GM12891 (cell line): ENCODE results near the gene RFX3.

Experiments used
- DNase-seq: peaks from one replicate; pipeline ENCODE4 v3.0.0; 2011; ENCODE audit warnings: low spot score; ENCODE audit not compliant: insufficient read length
- FAIRE-seq: peaks from 2 replicates; lab custom pipeline; 2011; peaks lifted over from hg19 to GRCh38; lab: Jason Lieb, UNC
- PAX5 ChIP-seq: IDR thresholded peaks from 2 replicates; pipeline ENCODE4 v1.6.1; 2011; ENCODE audit warnings: low read length, moderate library complexity, mild to moderate bottlenecking; ENCODE audit not compliant: insufficient read depth, severe bottlenecking
- POLR2A ChIP-seq: IDR thresholded peaks from 2 replicates; pipeline ENCODE4 v1.6.1; 2011; ENCODE audit warnings: low read depth, low read length, control low read depth
- POLR2AphosphoS5 ChIP-seq: IDR thresholded peaks from 2 replicates; pipeline ENCODE4 v1.6.1; 2011; ENCODE audit warnings: low read depth, low read length, control low read depth
- POU2F2 ChIP-seq: IDR thresholded peaks from 2 replicates; pipeline ENCODE4 v1.6.1; 2011; ENCODE audit warnings: low read depth, mild to moderate bottlenecking, control low read depth, low read length, moderate library complexity
- SPI1 ChIP-seq: IDR thresholded peaks from 2 replicates; pipeline ENCODE4 v1.6.1; 2011; ENCODE audit warnings: low read depth, low read length, control low read depth
- TAF1 ChIP-seq: IDR thresholded peaks from 2 replicates; pipeline ENCODE4 v1.6.1; 2011; ENCODE audit warnings: low read depth, low read length, control low read depth

The RFX3 gene

GRCh38 chr9:3360245-3360644 lies 165.6 kb downstream of the RFX3 start:
- FAIRE-seq (no peak), DNase-seq (no peak)
- no peak for TF ChIP-seq TAF1
- no peak for TF ChIP-seq POLR2AphosphoS5
- no peak for TF ChIP-seq POLR2A
- TF ChIP-seq PAX5: no peak
- TF ChIP-seq SPI1: no peak
- no peak for TF ChIP-seq POU2F2

GRCh38 chr9:3359778-3360177 lies 166.0 kb downstream of the RFX3 start:
- DNase-seq (no peak), FAIRE-seq (no peak)
- no peak for TF ChIP-seq TAF1
- no peak for TF ChIP-seq SPI1
- no peak for TF ChIP-seq POU2F2
- TF ChIP-seq POLR2A: no peak
- no peak for TF ChIP-seq POLR2AphosphoS5
- TF ChIP-seq PAX5: no peak

- DNase-seq (no peak), FAIRE-seq (no peak)
- TF ChIP-seq POLR2AphosphoS5 (no peak), PAX5 (no peak), POU2F2 (no peak)
Measured at GRCh38 chr9:3359048-3359692, 166.6 kb downstream of the RFX3 start.

GRCh38 chr9:3348169-3348568 lies 177.6 kb downstream of the RFX3 start:
- no peak for TF ChIP-seq TAF1
- TF ChIP-seq SPI1: no peak
- TF ChIP-seq POLR2A: no peak
- TF ChIP-seq POLR2AphosphoS5: no peak
- no peak for TF ChIP-seq POU2F2
- TF ChIP-seq PAX5: no peak
- DNase-seq (no peak), FAIRE-seq (peak; percentile 47)

GRCh38 chr9:3346549-3346948 lies 179.3 kb downstream of the RFX3 start:
- FAIRE-seq: no peak
- TF ChIP-seq POLR2AphosphoS5: no peak
- no peak for TF ChIP-seq POLR2A
- TF ChIP-seq TAF1: no peak
- no peak for TF ChIP-seq PAX5
- TF ChIP-seq POU2F2: no peak
- TF ChIP-seq SPI1: no peak
- no peak for DNase-seq

- DNase-seq: no peak
- TF ChIP-seq POLR2AphosphoS5: no peak
- TF ChIP-seq SPI1: no peak
- TF ChIP-seq PAX5: no peak
- no peak for TF ChIP-seq POU2F2
- no peak for TF ChIP-seq TAF1
- TF ChIP-seq POLR2A: no peak
- FAIRE-seq: no peak
Measured at GRCh38 chr9:3343671-3344070, 182.1 kb downstream of the RFX3 start.

- TF ChIP-seq POU2F2 (no peak), POLR2A (no peak), SPI1 (no peak)
- no peak for DNase-seq
- no peak for FAIRE-seq
Measured at GRCh38 chr9:3342159-3342777, 183.5 kb downstream of the RFX3 start.

GRCh38 chr9:3337515-3338225 lies 188.1 kb downstream of the RFX3 start:
- TF ChIP-seq POU2F2 (no peak), TAF1 (no peak), POLR2A (no peak), PAX5 (no peak), SPI1 (no peak), POLR2AphosphoS5 (no peak)
- FAIRE-seq: peak; percentile 47

GRCh38 chr9:3336951-3337350 lies 188.8 kb downstream of the RFX3 start:
- DNase-seq (no peak), FAIRE-seq (no peak)
- TF ChIP-seq TAF1 (no peak), POU2F2 (no peak), POLR2AphosphoS5 (no peak), POLR2A (no peak), SPI1 (no peak), PAX5 (no peak)

More at GRCh38 chr9:3337515-3338225, 188.1 kb downstream of the RFX3 start:
- no peak for DNase-seq
